ENCODE data around the gene HDHD2.

HDHD2 gene

GRCh38 chr18:47075098-47075883 lies 75.0 kb downstream of the HDHD2 start:
- Histone ChIP-seq H3K4me1 (no peaks in the 10 kb centered on the region), H3K9me3 (no peaks in the 10 kb centered on the region), H3K4me3 (no peak overlapping the region), H3K27me3 (ENCODE audit: low read depth) (no peaks in the 10 kb centered on the region), H3K36me3 (replicated peaks) (no peaks in the 10 kb centered on the region)
- in situ Hi-C loops (cut with MboI; ENCODE audit: low sequenced_read_pairs), result no loop called here
- no peak for DNase-seq (ENCODE audit: low spot score in 2 of 2)

GRCh38 chr18:47067648-47068047 lies 82.7 kb downstream of the HDHD2 start:
- Histone ChIP-seq H3K36me3 (replicated peaks) (no peaks in the 10 kb centered on the region), H3K27me3 (ENCODE audit: low read depth) (no peaks in the 10 kb centered on the region), H3K4me3 (no peak overlapping the region), H3K9me3 (no peaks in the 10 kb centered on the region), H3K4me1 (no peaks in the 10 kb centered on the region)
- in situ Hi-C loops (cut with MboI; ENCODE audit: low sequenced_read_pairs), result no loop called here
- no peak for DNase-seq (ENCODE audit: low spot score in 2 of 2)

GRCh38 chr18:47063096-47063495 lies 87.2 kb downstream of the HDHD2 start:
- H3K4me3 ChIP-seq, result no peak overlapping the region
- in situ Hi-C loops (cut with MboI; ENCODE audit: low sequenced_read_pairs), result no loop called here
- no peaks in the 10 kb centered on the region for H3K4me1 ChIP-seq
- no peaks in the 10 kb centered on the region for H3K27me3 ChIP-seq (ENCODE audit: low read depth)
- DNase-seq (ENCODE audit: low spot score in 2 of 2), result no peak
- no peaks in the 10 kb centered on the region for H3K36me3 ChIP-seq (replicated peaks)
- no peaks in the 10 kb centered on the region for H3K9me3 ChIP-seq

GRCh38 chr18:47062471-47062870 lies 87.8 kb downstream of the HDHD2 start:
- H3K4me3 ChIP-seq, result no peak overlapping the region
- DNase-seq (ENCODE audit: low spot score in 2 of 2), result no peak
- no peaks in the 10 kb centered on the region for H3K4me1 ChIP-seq
- no peaks in the 10 kb centered on the region for H3K27me3 ChIP-seq (ENCODE audit: low read depth)
- in situ Hi-C loops (cut with MboI; ENCODE audit: low sequenced_read_pairs), result no loop called here
- no peaks in the 10 kb centered on the region for H3K36me3 ChIP-seq (replicated peaks)
- no peaks in the 10 kb centered on the region for H3K9me3 ChIP-seq
